KMS-11 (cell line): ENCODE results near the gene HBZ.
"Not testable (repeated sequence)": the region's sequence is repeated elsewhere in the genome, so short reads cannot be mapped to it uniquely, and the experiment has no call there.

Experiments used
- H2AFZ ChIP-seq: fragments of 200-600 bp; sonication (generic); 2 replicates; pipeline ENCODE4 v1.6.1; 2016; ENCODE audit warnings: antibody characterized with exemption, mixed run types, low read depth
- H3K27ac ChIP-seq: fragments of 200-600 bp; sonication (generic); 2 replicates; pipeline ENCODE4 v1.6.1; 2016; ENCODE audit warnings: mild to moderate bottlenecking, mixed run types
- H3K27me3 ChIP-seq: fragments of 200-600 bp; sonication (generic); 2 replicates; pipeline ENCODE4 v1.6.1; 2017; ENCODE audit warnings: mild to moderate bottlenecking, low read depth, mixed run types, moderate library complexity; ENCODE audit not compliant: insufficient read depth
- H3K36me3 ChIP-seq: fragments of 200-600 bp; sonication (generic); 2 replicates; pipeline ENCODE4 v1.6.1; 2017; ENCODE audit warnings: mild to moderate bottlenecking, mixed run types; ENCODE audit not compliant: insufficient read depth
- H3K4me1 ChIP-seq: fragments of 200-600 bp; sonication (generic); 2 replicates; pipeline ENCODE4 v1.6.1; 2016; ENCODE audit warnings: mild to moderate bottlenecking, low read depth, mixed run types; ENCODE audit not compliant: poor library complexity, severe bottlenecking
- H3K4me2 ChIP-seq: fragments of 200-600 bp; sonication (generic); 2 replicates; pipeline ENCODE4 v1.7.0; 2016; ENCODE audit warnings: mild to moderate bottlenecking, mixed run types
- H3K4me3 ChIP-seq: fragments of 200-600 bp; sonication (generic); IDR thresholded peaks from 2 replicates; pipeline ENCODE4 v1.6.1; 2017; ENCODE audit warnings: low read depth, low read length, mixed read lengths; ENCODE audit not compliant: insufficient read depth
- H3K79me2 ChIP-seq: fragments of 200-600 bp; sonication (generic); 2 replicates; pipeline ENCODE4 v1.6.1; 2016; ENCODE audit warnings: low read depth, mixed run types; ENCODE audit not compliant: insufficient read depth
- H3K9ac ChIP-seq: fragments of 200-600 bp; sonication (generic); 2 replicates; pipeline ENCODE4 v1.6.1; 2016; ENCODE audit warnings: mild to moderate bottlenecking, mixed run types
- H4K20me1 ChIP-seq: fragments of 200-600 bp; sonication (generic); 2 replicates; pipeline ENCODE4 v1.6.1; 2016; ENCODE audit warnings: mild to moderate bottlenecking, mixed run types; ENCODE audit not compliant: insufficient read depth
- TF ChIP-seq, protein P1 (sequence below): fragments of 200-600 bp; sonication (generic); conservative IDR thresholded peaks from 2 replicates; pipeline ENCODE4 v1.6.1; 2017; ENCODE audit warnings: low read depth, mild to moderate bottlenecking, antibody characterized with exemption, low read length, moderate library complexity, mixed read lengths

The HBZ gene

DNA sequence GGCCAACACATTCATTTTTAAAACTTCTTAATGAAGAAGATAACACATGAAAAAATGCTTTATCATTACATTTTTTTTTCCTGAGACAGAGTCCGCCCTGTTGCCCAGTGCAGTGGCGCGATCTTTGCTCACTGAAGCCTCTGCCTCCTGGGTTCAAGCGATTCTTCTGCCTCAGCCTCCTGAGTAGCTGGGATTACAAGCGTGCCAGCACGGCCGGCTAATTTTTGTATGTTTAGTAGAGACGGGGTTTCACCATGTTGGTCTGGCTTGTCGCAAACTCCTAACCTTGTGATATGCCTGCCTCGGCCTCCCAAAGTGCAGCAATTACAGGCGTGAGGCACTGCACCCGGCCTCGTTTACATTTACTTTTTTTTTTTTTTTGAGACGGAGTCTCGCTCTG lies 41.0 kb downstream of the HBZ start:
- no peak overlapping the region for H3K27ac ChIP-seq
- no peak overlapping the region for H3K9ac ChIP-seq
- no peaks in the 10 kb centered on the region for H3K4me1 ChIP-seq
- no peak overlapping the region for H2AFZ ChIP-seq
- H3K36me3 ChIP-seq = peaks cover 9% of the 10 kb centered on the region; the same call in 1 of the 2 replicates
- H3K27me3 ChIP-seq = no peaks in the 10 kb centered on the region
- no peak overlapping the region for H3K4me2 ChIP-seq
- TF ChIP-seq, protein P1, sequence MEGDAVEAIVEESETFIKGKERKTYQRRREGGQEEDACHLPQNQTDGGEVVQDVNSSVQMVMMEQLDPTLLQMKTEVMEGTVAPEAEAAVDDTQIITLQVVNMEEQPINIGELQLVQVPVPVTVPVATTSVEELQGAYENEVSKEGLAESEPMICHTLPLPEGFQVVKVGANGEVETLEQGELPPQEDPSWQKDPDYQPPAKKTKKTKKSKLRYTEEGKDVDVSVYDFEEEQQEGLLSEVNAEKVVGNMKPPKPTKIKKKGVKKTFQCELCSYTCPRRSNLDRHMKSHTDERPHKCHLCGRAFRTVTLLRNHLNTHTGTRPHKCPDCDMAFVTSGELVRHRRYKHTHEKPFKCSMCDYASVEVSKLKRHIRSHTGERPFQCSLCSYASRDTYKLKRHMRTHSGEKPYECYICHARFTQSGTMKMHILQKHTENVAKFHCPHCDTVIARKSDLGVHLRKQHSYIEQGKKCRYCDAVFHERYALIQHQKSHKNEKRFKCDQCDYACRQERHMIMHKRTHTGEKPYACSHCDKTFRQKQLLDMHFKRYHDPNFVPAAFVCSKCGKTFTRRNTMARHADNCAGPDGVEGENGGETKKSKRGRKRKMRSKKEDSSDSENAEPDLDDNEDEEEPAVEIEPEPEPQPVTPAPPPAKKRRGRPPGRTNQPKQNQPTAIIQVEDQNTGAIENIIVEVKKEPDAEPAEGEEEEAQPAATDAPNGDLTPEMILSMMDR = no peak
- no peak overlapping the region for H3K4me3 ChIP-seq
- no peaks in the 10 kb centered on the region; the same call in 1 of the 2 replicates for H4K20me1 ChIP-seq
- H3K79me2 ChIP-seq = no peaks in the 10 kb centered on the region

DNA sequence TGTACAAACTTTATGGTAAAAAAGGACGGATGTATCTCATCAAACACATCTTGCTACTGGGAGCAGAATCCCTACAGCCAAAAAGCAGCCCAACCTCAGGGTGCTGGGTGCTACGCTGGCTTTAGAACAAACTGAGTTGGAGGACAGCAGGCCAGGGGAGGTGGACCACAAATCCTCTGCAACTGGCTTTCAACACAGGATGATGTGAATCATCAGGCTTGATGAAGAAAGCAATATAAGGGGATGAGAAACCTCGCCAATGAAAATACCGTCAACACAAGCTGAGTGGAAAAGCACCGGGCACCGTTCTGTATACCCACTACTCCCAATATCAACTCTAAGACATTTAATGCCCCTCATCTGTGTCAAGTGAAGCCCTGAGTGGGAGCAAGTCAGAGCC lies 42.1 kb downstream of the HBZ start:
- no peak overlapping the region for H3K4me3 ChIP-seq
- no peaks in the 10 kb centered on the region for H3K27me3 ChIP-seq
- H3K9ac ChIP-seq = no peak overlapping the region
- no peak overlapping the region for H3K27ac ChIP-seq
- H2AFZ ChIP-seq = no peak overlapping the region
- H4K20me1 ChIP-seq = no peaks in the 10 kb centered on the region; the same call in 1 of the 2 replicates
- no peaks in the 10 kb centered on the region for H3K4me1 ChIP-seq
- H3K79me2 ChIP-seq = no peaks in the 10 kb centered on the region
- H3K36me3 ChIP-seq = peaks cover 18% of the 10 kb centered on the region; the same call in 1 of the 2 replicates
- TF ChIP-seq, protein P1 = no peak
- no peak overlapping the region for H3K4me2 ChIP-seq

DNA sequence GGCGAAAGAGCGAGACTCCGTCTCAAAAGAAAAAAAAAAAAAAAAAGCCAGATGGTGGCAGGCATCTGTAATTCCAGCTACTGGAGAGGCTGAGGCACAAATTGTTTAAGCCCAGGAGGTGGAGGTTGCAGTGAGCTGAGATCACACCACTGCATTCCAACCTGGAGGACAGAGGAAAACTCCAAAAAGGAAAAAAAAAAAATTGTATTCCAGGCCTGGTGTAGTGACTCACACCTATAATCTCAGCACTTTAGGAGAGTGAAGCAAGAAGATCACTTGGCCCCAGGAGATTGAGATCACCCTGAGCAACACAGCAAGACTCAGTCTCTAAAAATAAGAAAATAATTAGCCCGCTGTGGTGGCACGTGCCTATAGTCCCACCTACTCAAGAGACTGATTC lies 47.9 kb downstream of the HBZ start:
- H3K36me3 ChIP-seq = peaks cover 27% of the 10 kb centered on the region; the same call in 1 of the 2 replicates

DNA sequence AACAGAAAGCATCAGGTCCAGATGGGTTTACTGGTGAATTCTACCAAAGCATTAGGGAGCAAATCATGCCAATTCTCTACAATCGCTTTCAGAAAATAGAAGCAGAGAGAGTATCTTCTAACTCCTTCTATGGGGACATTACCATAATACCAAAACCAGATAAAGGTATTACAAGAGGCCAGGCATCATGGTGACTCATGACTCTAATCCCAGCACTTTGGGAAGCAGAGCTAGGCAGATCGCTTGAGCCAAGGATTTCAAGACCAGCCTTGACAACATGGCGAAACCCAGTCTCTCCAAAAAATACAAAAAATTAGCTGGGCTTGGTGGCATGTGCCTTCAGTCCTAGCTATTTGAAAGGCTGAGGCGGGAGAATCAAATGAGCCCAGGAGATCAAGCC lies 50.8 kb downstream of the HBZ start:
- Histone ChIP-seq H3K27me3 (no peaks in the 10 kb centered on the region), H4K20me1 (no peaks in the 10 kb centered on the region), H3K4me2 (no peak overlapping the region), H3K36me3 (peaks cover 27% of the 10 kb centered on the region; the same call in 1 of the 2 replicates), H3K4me1 (peaks cover 8% of the 10 kb centered on the region), H2AFZ (no peak overlapping the region), H3K4me3 (no peak overlapping the region), H3K79me2 (no peaks in the 10 kb centered on the region; the same call in 1 of the 2 replicates), H3K9ac (no peak overlapping the region), H3K27ac (no peak overlapping the region)
- TF ChIP-seq, protein P1 = no peak

More for the DNA sequence above, 47.9 kb downstream of the HBZ start:
- Histone ChIP-seq H3K79me2 (no peaks in the 10 kb centered on the region), H3K9ac (no peak overlapping the region), H3K4me3 (no peak overlapping the region), H3K4me2 (no peak overlapping the region), H3K27me3 (no peaks in the 10 kb centered on the region), H3K27ac (no peak overlapping the region), H4K20me1 (no peaks in the 10 kb centered on the region), H2AFZ (no peak overlapping the region), H3K4me1 (no peaks in the 10 kb centered on the region)
- TF ChIP-seq, protein P1 = no peak

DNA sequence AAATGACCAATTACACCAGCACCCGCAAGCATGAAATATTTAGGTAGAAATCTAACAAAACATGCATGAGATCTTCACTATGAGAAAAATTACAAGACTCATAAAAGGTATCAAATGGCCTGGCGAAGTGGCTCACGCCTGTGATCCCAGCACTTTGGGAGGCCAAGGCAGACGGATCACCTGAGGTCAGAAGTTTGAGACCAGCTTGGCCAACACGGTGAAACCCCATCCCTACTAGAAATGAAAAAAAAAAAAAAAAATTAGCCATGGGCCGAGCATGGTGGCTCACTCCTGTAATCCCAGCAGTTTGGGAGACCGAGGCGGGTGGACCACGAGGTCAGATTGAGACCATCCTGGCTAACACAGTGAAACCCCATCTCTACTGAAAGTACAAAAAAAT lies 51.6 kb downstream of the HBZ start:
- H3K79me2 ChIP-seq, H3K27ac ChIP-seq, H3K4me1 ChIP-seq, H3K27me3 ChIP-seq, H2AFZ ChIP-seq, H3K4me2 ChIP-seq, H3K4me3 ChIP-seq, H4K20me1 ChIP-seq, H3K9ac ChIP-seq: not testable (repeated sequence)
- H3K36me3 ChIP-seq = peaks cover 19% of the 10 kb centered on the region; the same call in 1 of the 2 replicates
